HepG2 (cell line): Measurements from ENCODE around the gene SMIM41. TPM values are rescaled to one million over a fixed set of nuclear protein-coding genes. Genes with fewer than 3 reads are reported as not detected.

ENCODE experiments used
- AGO2 ChIP-seq: fragments of 200-400 bp; formaldehyde crosslinking; optimal IDR thresholded peaks from 2 replicates; pipeline ENCODE3; 2017; ENCODE audit warnings: mild to moderate bottlenecking, low read depth, low read length, moderate library complexity
- DNMT1 ChIP-seq: sonication (generic); formaldehyde crosslinking; IDR thresholded peaks from 2 replicates; pipeline ENCODE4 v1.5.1; 2020; ENCODE audit warnings: mild to moderate bottlenecking, missing genetic modification reagents
- FOXC1 ChIP-seq: sonication (generic); formaldehyde crosslinking; IDR thresholded peaks from 2 replicates; pipeline ENCODE4 v1.8.0; 2022; ENCODE audit warnings: mild to moderate bottlenecking, missing genetic modification reagents, borderline replicate concordance
- HNF1A ChIP-seq, 2 experiments: sonication (generic) in 1 of 2; formaldehyde crosslinking in 1 of 2; IDR thresholded peaks; 2 replicates each; pipeline versions ENCODE4 v1.4.0 to v1.6.1; 2016 to 2020; ENCODE audit warnings: borderline replicate concordance in 1 of 2, low read depth in 1 of 2, mild to moderate bottlenecking in 1 of 2, missing genetic modification reagents in 1 of 2
- HOMEZ ChIP-seq: IDR thresholded peaks from 2 replicates; pipeline ENCODE4 v1.6.1; 2016; ENCODE audit warnings: low read depth
- MED8 ChIP-seq: sonication (generic); formaldehyde crosslinking; IDR thresholded peaks from 2 replicates; pipeline ENCODE4 v1.8.1; 2023; ENCODE audit warnings: mild to moderate bottlenecking, missing genetic modification reagents; ENCODE audit not compliant: insufficient replicate concordance
- ZFP82 ChIP-seq: sonication (generic); formaldehyde crosslinking; IDR thresholded peaks from 2 replicates; pipeline ENCODE4 v1.5.1; 2020; ENCODE audit warnings: mild to moderate bottlenecking, missing genetic modification reagents, borderline replicate concordance
- ZNF101 ChIP-seq: sonication (generic); formaldehyde crosslinking; IDR thresholded peaks from 2 replicates; pipeline ENCODE4 v1.4.0; 2020; ENCODE audit warnings: mild to moderate bottlenecking, low read depth, missing genetic modification reagents, borderline replicate concordance
- ZNF143 ChIP-seq: sonication (generic); formaldehyde crosslinking; IDR thresholded peaks from 2 replicates; pipeline ENCODE4 v1.4.0; 2020; ENCODE audit warnings: missing genetic modification reagents
- ZNF260 ChIP-seq: sonication (generic); formaldehyde crosslinking; IDR thresholded peaks from 2 replicates; pipeline ENCODE4 v1.4.0; 2020; ENCODE audit warnings: missing genetic modification reagents, low read depth, mild to moderate bottlenecking, borderline replicate concordance
- ZNF318 ChIP-seq: sonication (generic); formaldehyde crosslinking; IDR thresholded peaks from 2 replicates; pipeline ENCODE4 v1.4.0; 2020; ENCODE audit warnings: mild to moderate bottlenecking, missing genetic modification reagents
- ZNF678 ChIP-seq: sonication (generic); formaldehyde crosslinking; IDR thresholded peaks from 2 replicates; pipeline ENCODE4 v1.4.0; 2020; ENCODE audit warnings: mild to moderate bottlenecking, missing genetic modification reagents
- ZNF768 ChIP-seq: sonication (generic); formaldehyde crosslinking; IDR thresholded peaks from 2 replicates; pipeline ENCODE4 v1.4.0; 2020; ENCODE audit warnings: missing genetic modification reagents
- polyA plus RNA-seq, 8 experiments: library from polyadenylated mRNA; depleted of rRNA in 3 of 8; stranded (reverse) in 7 of 8; unstranded in 1 of 8; fragments of >200 nt; fragmentation: Illumina TruSeq in 4 of 8; extraction: Trizol in 4 of 8; gene quantifications; 2 replicates each; pipeline versions ENCODE4 v1.2.1 to v1.2.3, GENCODE V29; 2011 to 2016; ENCODE audit warnings: low read depth in 4 of 8, missing spikeins in 1 of 8, mixed read lengths in 1 of 8; ENCODE audit not compliant: insufficient read depth in 1 of 8
- total RNA-seq, 5 experiments: library from RNA; depleted of rRNA; stranded (reverse); fragments of >200 nt; fragmentation: Illumina TruSeq; extraction: Trizol; gene quantifications; 2 replicates each; pipeline ENCODE4 v1.2.3, GENCODE V29; 2016; ENCODE audit warnings: low read depth in 1 of 5

SMIM41 gene
- total and polyA plus RNA-seq, 2 of the 13 experiments (the other 11 are each of a cell fraction or from before 2014, with no cell fraction given) = not detected

GRCh38 chr12:52082026-52082668 lies 2.6 kb downstream of the SMIM41 start (continued):
- TF ChIP-seq ZNF768 (CRISPR knock-in tag) (no peak), ZNF260 (CRISPR knock-in tag) (no peak), ZNF318 (CRISPR knock-in tag) (no peak), HOMEZ (no peak), ZNF143 (CRISPR knock-in tag) (no peak), DNMT1 (CRISPR knock-in tag) (no peak), ZFP82 (CRISPR knock-in tag) (no peak), MED8 (CRISPR knock-in tag) (no peak), HNF1A (IDR thresholded peaks at IDR 0.05; ENCODE audit: low read depth) (no peak), HNF1A (CRISPR knock-in tag; IDR thresholded peaks at IDR 0.05; ENCODE audit: borderline replicate concordance) (no peak), AGO2 (no peak), ZNF101 (CRISPR knock-in tag) (no peak), ZNF678 (no peak), FOXC1 (no peak)
